Cardiac fibroblast (primary cell): Measurements from ENCODE around the gene KCP.

ENCODE experiments used
- DNase-seq, 2 donors: peaks; one replicate each; pipeline versions ENCODE4 v3.0.0 to v3.0.0-alpha.2; 2010; ENCODE audit warnings: low read depth in 2 of 2
- H3K4me3 ChIP-seq, 2 donors: replicated peaks in 1 of 2; 1 replicate in 1 of 2; 2 replicates in 1 of 2; pipeline ENCODE4 v1.5.1; 2011; ENCODE audit warnings: low read depth in 2 of 2, low read length in 2 of 2, mild to moderate bottlenecking in 2 of 2, moderate library complexity in 1 of 2
- TF ChIP-seq, protein P1 (sequence below): IDR thresholded peaks from one replicate; pipeline ENCODE4 v1.5.1; 2011; ENCODE audit warnings: low read depth, mild to moderate bottlenecking, low read length, inconsistent platforms

Gene KCP

DNA sequence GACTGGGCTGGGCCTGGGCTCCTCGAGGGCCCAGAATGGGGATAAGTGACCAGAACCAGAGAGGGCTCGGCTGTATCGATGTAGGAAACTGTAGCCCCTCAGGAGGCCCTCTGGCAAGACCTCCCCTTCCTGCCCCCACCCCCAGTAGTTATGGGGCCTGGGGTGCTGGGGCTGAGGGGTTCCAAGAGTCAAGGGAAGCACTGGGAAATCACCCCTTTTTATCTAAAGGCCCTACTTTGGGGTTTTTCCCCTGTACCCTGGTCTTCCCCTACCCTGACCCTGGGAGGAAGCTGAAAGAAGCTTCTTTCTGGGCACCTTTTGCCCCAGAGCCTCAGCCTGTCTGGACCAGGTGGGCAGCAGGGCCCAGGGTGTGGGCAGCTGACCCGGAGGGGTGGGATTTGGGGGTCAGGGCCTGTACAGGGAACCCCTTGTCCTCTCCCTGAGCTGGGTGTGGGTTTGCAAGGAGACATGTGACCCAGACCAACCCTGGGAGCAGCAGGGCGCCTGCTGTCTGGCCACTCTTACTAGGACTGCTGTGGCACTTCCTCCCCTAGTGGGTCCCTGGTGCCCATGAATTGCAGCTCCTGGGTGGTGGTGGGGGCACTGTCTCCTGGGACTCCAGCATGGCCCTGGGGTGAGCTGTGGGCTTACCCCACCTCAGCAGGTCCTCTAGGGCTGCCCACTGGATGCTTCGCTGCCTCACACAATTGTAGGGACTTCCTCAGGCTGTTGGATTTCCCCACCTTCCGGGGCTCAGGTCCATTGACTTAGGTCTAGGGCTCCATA lies 28.8 kb upstream of the KCP start:
- no peak overlapping the region for H3K4me3 ChIP-seq
- TF ChIP-seq, protein P1, sequence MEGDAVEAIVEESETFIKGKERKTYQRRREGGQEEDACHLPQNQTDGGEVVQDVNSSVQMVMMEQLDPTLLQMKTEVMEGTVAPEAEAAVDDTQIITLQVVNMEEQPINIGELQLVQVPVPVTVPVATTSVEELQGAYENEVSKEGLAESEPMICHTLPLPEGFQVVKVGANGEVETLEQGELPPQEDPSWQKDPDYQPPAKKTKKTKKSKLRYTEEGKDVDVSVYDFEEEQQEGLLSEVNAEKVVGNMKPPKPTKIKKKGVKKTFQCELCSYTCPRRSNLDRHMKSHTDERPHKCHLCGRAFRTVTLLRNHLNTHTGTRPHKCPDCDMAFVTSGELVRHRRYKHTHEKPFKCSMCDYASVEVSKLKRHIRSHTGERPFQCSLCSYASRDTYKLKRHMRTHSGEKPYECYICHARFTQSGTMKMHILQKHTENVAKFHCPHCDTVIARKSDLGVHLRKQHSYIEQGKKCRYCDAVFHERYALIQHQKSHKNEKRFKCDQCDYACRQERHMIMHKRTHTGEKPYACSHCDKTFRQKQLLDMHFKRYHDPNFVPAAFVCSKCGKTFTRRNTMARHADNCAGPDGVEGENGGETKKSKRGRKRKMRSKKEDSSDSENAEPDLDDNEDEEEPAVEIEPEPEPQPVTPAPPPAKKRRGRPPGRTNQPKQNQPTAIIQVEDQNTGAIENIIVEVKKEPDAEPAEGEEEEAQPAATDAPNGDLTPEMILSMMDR: no peak
- DNase-seq: no peak

GRCh38 chr7:128938544-128939074 lies 28.1 kb upstream of the KCP start:
- TF ChIP-seq, protein P1: no peak
- H3K4me3 ChIP-seq: peak overlapping the region; percentile 40 to 43
- peak in 1 of 2 donors; percentile 14 for DNase-seq

DNA sequence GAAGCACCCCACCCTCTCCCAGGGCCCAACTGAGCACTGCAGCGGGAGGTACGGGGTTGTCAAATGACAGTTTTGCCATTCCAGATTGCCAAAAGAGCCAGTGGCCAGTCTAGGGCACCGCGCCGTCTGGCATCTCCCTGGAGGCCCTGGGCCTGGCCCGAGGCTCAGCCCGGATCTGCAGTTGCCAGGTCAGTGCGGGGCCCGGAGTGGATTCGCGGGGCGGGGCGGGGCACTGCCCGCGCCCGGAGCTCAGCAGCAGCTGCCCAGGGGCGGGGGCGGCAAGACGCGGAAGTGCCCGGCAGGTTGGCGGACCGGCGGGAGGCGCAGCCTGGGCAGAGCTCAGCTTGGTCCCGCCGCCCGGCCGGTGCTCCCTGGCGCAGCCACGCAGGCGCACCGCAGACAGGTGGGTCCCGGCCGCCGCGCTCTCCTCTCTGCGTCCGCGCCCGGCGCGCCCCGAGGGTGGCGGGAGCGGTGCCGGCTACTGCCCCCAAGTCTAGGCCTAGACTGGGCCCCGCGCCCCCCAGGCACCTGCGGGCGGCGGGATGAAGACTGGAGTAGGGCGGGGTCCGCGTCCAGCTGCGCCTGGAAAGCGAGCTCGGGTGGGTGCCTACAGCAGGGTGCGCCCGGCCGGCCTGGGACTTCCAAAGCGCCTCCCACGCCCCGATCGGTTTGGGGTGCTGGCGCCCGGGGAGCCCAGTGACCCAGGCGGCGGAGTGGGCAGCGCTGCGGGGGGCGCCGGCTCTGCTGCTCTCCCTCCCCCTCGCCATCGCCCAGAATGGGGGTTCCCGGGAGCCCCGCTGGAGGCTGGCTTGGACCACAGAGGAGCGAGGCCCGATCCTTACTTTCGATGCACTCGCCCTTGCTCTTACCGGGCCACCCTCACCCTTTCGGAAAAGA lies 27.4 kb upstream of the KCP start, which contains the start of gene IRF5:
IRF5 (plus strand) TSS at position 281 of the 897 bp plus-strand sequence. CDS start 4,155 bp downstream, outside the sequence.
- no peak for DNase-seq
- peak within 1 kb of the TSS; percentile 40 to 43 for H3K4me3 ChIP-seq
- TF ChIP-seq, protein P1: no peak

- TF ChIP-seq, protein P1: no peak
- no peak overlapping the region for H3K4me3 ChIP-seq
- no peak for DNase-seq
Measured at GRCh38 chr7:128937271-128937646, 26.8 kb upstream of the KCP start.

- DNase-seq: no peak
- H3K4me3 ChIP-seq: no peak overlapping the region
Measured at GRCh38 chr7:128936798-128937197, 26.3 kb upstream of the KCP start.

DNA sequence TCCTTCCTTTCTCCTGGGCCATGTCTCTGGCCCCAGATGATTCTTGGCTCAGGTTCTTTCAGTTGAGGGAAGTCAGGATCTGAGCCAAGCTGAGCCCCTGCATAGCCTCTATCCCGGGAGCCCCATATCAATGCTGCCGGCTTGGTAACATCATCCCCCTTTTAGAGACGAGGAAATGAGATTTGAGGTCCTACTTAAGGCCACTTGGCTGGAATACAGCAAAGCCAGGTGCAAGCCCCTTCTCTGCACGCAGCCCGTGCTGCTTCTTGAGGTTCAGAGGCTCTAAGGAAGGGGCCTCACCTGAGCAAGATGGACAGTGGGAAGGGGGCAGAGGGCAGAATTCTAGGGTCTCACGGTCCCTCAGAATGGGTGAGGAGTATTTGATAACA lies 24.8 kb upstream of the KCP start:
- no peak for DNase-seq
- TF ChIP-seq, protein P1: no peak
- no peak overlapping the region for H3K4me3 ChIP-seq

More at GRCh38 chr7:128936798-128937197, 26.3 kb upstream of the KCP start:
- TF ChIP-seq, protein P1: no peak
